H1 (cell line): ENCODE measurements around the gene FSTL4. TPM values are rescaled to one million over a fixed set of nuclear protein-coding genes. Genes with fewer than 3 reads are reported as not detected.

Experiments used
- CTCF ChIA-PET: fragments of 300-600 bp; sonication (Branson Sonifier 250); formaldehyde crosslinking; loops from one replicate; lab custom pipeline; 2021; ENCODE audit not compliant: partially characterized antibody; lab: Charles Lee
- POLR2A ChIA-PET: fragments of 300-600 bp; sonication (Branson Sonifier 250); formaldehyde crosslinking; loops from one replicate; lab custom pipeline; 2021; ENCODE audit warnings: inconsistent platforms; ENCODE audit not compliant: partially characterized antibody; lab: Charles Lee
- DNase-seq, 2 experiments: peaks; one replicate each; pipeline versions ENCODE4 v3.0.0 to v3.0.0-alpha.2; 2010 to 2022; ENCODE audit warnings: low spot score in 2 of 2, low read depth in 1 of 2, mixed read lengths in 1 of 2
- FAIRE-seq: peaks from 2 replicates; lab custom pipeline; 2011; peaks lifted over from hg19 to GRCh38; lab: Jason Lieb, UNC
- H2AFZ ChIP-seq: 2 replicates; pipeline ENCODE4 v1.8.1; 2012; ENCODE audit warnings: low read length, inconsistent platforms
- H2AK5ac ChIP-seq: 2 replicates; pipeline ENCODE4 v1.6.1; 2013; ENCODE audit warnings: low read depth, low read length
- H2BK120ac ChIP-seq: replicated peaks from 2 replicates; pipeline ENCODE3; 2013; ENCODE audit warnings: low read depth, low read length, inconsistent platforms
- H2BK12ac ChIP-seq: 2 replicates; pipeline ENCODE4 v1.6.1; 2013; ENCODE audit warnings: low read depth, low read length
- H2BK15ac ChIP-seq: 2 replicates; pipeline ENCODE4 v1.6.1; 2013; ENCODE audit warnings: low read length
- H2BK20ac ChIP-seq: 2 replicates; pipeline ENCODE4 v1.6.1; 2013; ENCODE audit warnings: low read length
- H2BK5ac ChIP-seq: 2 replicates; pipeline ENCODE4 v1.6.1; 2013; ENCODE audit warnings: low read depth, low read length
- H3K14ac ChIP-seq: 2 replicates; pipeline ENCODE4 v1.6.1; 2013; ENCODE audit warnings: inconsistent platforms; ENCODE audit not compliant: insufficient read length
- H3K18ac ChIP-seq: 2 replicates; pipeline ENCODE4 v1.6.1; 2013; ENCODE audit warnings: low read length; ENCODE audit errors: extremely low read depth
- H3K23ac ChIP-seq: 2 replicates; pipeline ENCODE4 v1.6.1; 2013; ENCODE audit warnings: inconsistent platforms; ENCODE audit not compliant: insufficient read length
- H3K23me2 ChIP-seq: 2 replicates; pipeline ENCODE4 v1.6.1; 2013; ENCODE audit warnings: low read depth, low read length
- H3K27ac ChIP-seq: 2 replicates; pipeline ENCODE4 v1.6.1; 2011; ENCODE audit warnings: low read depth, low read length, inconsistent platforms
- H3K27me3 ChIP-seq, 4 experiments: replicated peaks in 1 of 4; 1 replicate in 1 of 4; 2 replicates in 3 of 4; pipeline versions ENCODE4 v1.6.1 to v1.8.1; 2011 to 2013; ENCODE audit warnings: low read length in 3 of 4, mild to moderate bottlenecking in 3 of 4, inconsistent platforms in 2 of 4, mixed read lengths in 2 of 4, moderate library complexity in 1 of 4; ENCODE audit not compliant: control insufficient read depth in 3 of 4, insufficient read depth in 3 of 4; ENCODE audit errors: extremely low read depth in 1 of 4
- H3K36me3 ChIP-seq, 4 experiments: 2 replicates each; pipeline versions ENCODE4 v1.6.1 to v1.8.1; 2011 to 2013; ENCODE audit warnings: mild to moderate bottlenecking in 4 of 4, low read length in 3 of 4, moderate library complexity in 2 of 4, control low read depth in 1 of 4, inconsistent platforms in 1 of 4; ENCODE audit not compliant: insufficient read depth in 4 of 4, control insufficient read depth in 2 of 4
- H3K4ac ChIP-seq: replicated peaks from 2 replicates; pipeline ENCODE3; 2013; ENCODE audit warnings: low read length, low read depth, mixed read lengths, inconsistent platforms; ENCODE audit not compliant: insufficient read length
- H3K4me1 ChIP-seq, 4 experiments: replicated peaks in 1 of 4; 1 replicate in 1 of 4; 2 replicates in 3 of 4; pipeline versions ENCODE4 v1.6.1 to v1.8.1; 2011 to 2013; ENCODE audit warnings: low read length in 3 of 4, inconsistent platforms in 2 of 4, mixed read lengths in 1 of 4; ENCODE audit not compliant: insufficient read depth in 4 of 4, control insufficient read depth in 3 of 4
- H3K4me2 ChIP-seq, 2 experiments: 2 replicates each; pipeline versions ENCODE4 v1.6.1 to v1.8.1; 2011 to 2013; ENCODE audit warnings: low read depth in 2 of 2, low read length in 2 of 2, control low read depth in 1 of 2, inconsistent platforms in 1 of 2, mild to moderate bottlenecking in 1 of 2; ENCODE audit not compliant: insufficient read depth in 1 of 2
- H3K4me3 ChIP-seq, 4 experiments: fragments of 200-600, 300-600 bp in 1 of 4; sonication (generic), shearing (Covaris generic), sonication (Bioruptor Twin) in 1 of 4; 2 replicates each; pipeline versions ENCODE4 v1.5.1 to v1.8.1; 2011 to 2016; ENCODE audit warnings: low read length in 4 of 4, low read depth in 3 of 4, control low read depth in 2 of 4, inconsistent platforms in 2 of 4, mild to moderate bottlenecking in 2 of 4, mixed read lengths in 1 of 4, moderate library complexity in 1 of 4; ENCODE audit not compliant: insufficient read depth in 2 of 4; ENCODE audit errors: extremely low read depth in 1 of 4
- H3K56ac ChIP-seq: replicated peaks from 2 replicates; pipeline ENCODE3; 2013; ENCODE audit warnings: low read depth, mild to moderate bottlenecking, mixed read lengths, low read length, inconsistent platforms; ENCODE audit not compliant: insufficient read length
- H3K79me1 ChIP-seq: 2 replicates; pipeline ENCODE4 v1.6.1; 2013; ENCODE audit warnings: low read depth, low read length, control low read depth
- H3K79me2 ChIP-seq, 2 experiments: 2 replicates each; pipeline versions ENCODE4 v1.6.1 to v1.8.1; 2012 to 2013; ENCODE audit warnings: low read length in 2 of 2, mild to moderate bottlenecking in 2 of 2, inconsistent platforms in 1 of 2; ENCODE audit not compliant: insufficient read depth in 2 of 2, control insufficient read depth in 1 of 2
- H3K9ac ChIP-seq, 4 experiments: replicated peaks in 1 of 4; 1 replicate in 1 of 4; 2 replicates in 3 of 4; pipeline versions ENCODE4 v1.6.1 to v1.8.1; 2011 to 2013; ENCODE audit warnings: low read depth in 3 of 4, low read length in 3 of 4, control low read depth in 2 of 4, mild to moderate bottlenecking in 2 of 4, moderate library complexity in 2 of 4, inconsistent platforms in 1 of 4; ENCODE audit errors: extremely low read depth in 1 of 4
- H3K9me3 ChIP-seq, 2 experiments: 2 replicates each; pipeline versions ENCODE4 v1.6.1 to v1.8.1; 2012 to 2013; ENCODE audit warnings: mild to moderate bottlenecking in 2 of 2, moderate library complexity in 2 of 2, control low read depth in 1 of 2, inconsistent platforms in 1 of 2, low read depth in 1 of 2, low read length in 1 of 2, mixed read lengths in 1 of 2; ENCODE audit not compliant: insufficient read depth in 2 of 2
- H4K20me1 ChIP-seq, 2 experiments: replicated peaks in 1 of 2; 2 replicates each; pipeline versions ENCODE3 to v1.8.1; 2011 to 2013; ENCODE audit warnings: inconsistent platforms in 2 of 2, low read length in 2 of 2, mild to moderate bottlenecking in 1 of 2; ENCODE audit not compliant: insufficient read depth in 2 of 2, control insufficient read depth in 1 of 2
- H4K5ac ChIP-seq: 2 replicates; pipeline ENCODE4 v1.6.1; 2013; ENCODE audit warnings: low read length, low read depth, mixed read lengths, inconsistent platforms; ENCODE audit not compliant: insufficient read length
- H4K8ac ChIP-seq: 2 replicates; pipeline ENCODE4 v1.8.0; 2013; ENCODE audit warnings: mild to moderate bottlenecking, moderate library complexity, low read length, inconsistent platforms; ENCODE audit not compliant: insufficient read depth; ENCODE audit errors: extremely low read depth
- H4K91ac ChIP-seq: replicated peaks from 2 replicates; pipeline ENCODE3; 2013; ENCODE audit warnings: low read length, mixed read lengths, inconsistent platforms; ENCODE audit not compliant: insufficient read length
- ASH2L ChIP-seq: fragments of 200-600, 300-600 bp; sonication (generic); IDR thresholded peaks from one replicate; pipeline ENCODE4 v1.7.1; 2017; ENCODE audit warnings: low read length
- BACH1 ChIP-seq: IDR thresholded peaks from 2 replicates; pipeline ENCODE4 v1.6.1; 2012; ENCODE audit warnings: low read length, improper control_type of control experiment
- BCL11A ChIP-seq, 2 experiments: IDR thresholded peaks; one replicate each; pipeline ENCODE4 v1.6.1; 2011; ENCODE audit warnings: low read depth in 2 of 2, low read length in 2 of 2, mild to moderate bottlenecking in 2 of 2
- CHD2 ChIP-seq: IDR thresholded peaks from 2 replicates; pipeline ENCODE4 v1.6.1; 2012; ENCODE audit warnings: low read length, improper control_type of control experiment
- GTF2F1 ChIP-seq: IDR thresholded peaks from 2 replicates; pipeline ENCODE4 v1.6.1; 2012; ENCODE audit warnings: low read depth, low read length, improper control_type of control experiment, borderline replicate concordance
- JUND ChIP-seq: IDR thresholded peaks from 2 replicates; pipeline ENCODE4 v1.6.1; 2011; ENCODE audit warnings: mild to moderate bottlenecking, improper control_type of control experiment, low read length
- KDM1A ChIP-seq: fragments of 200-600, 300-600 bp; sonication (generic); IDR thresholded peaks from 2 replicates; pipeline ENCODE4 v1.7.1; 2016; ENCODE audit warnings: mild to moderate bottlenecking, low read length, borderline replicate concordance
- KDM4A ChIP-seq: IDR thresholded peaks from one replicate; pipeline ENCODE4 v1.7.1; 2012; ENCODE audit warnings: low read depth, mild to moderate bottlenecking, moderate library complexity, low read length, inconsistent platforms; ENCODE audit not compliant: severe bottlenecking
- RBBP5 ChIP-seq: IDR thresholded peaks from 2 replicates; pipeline ENCODE4 v1.7.1; 2012; ENCODE audit warnings: low read depth, mild to moderate bottlenecking, inconsistent platforms, low read length, moderate library complexity, borderline replicate concordance
- YY1 ChIP-seq: IDR thresholded peaks from 2 replicates; pipeline ENCODE4 v1.6.1; 2011; ENCODE audit warnings: low read depth, mild to moderate bottlenecking, low read length
- WGBS, 2 experiments: shearing (Covaris generic) in 1 of 2; methylation state at CpG; one replicate each; pipeline versions ENCODE4 v1.1.6 to v1.1.7; 2013 to 2015; ENCODE audit warnings: low lambda C conversion rate in 2 of 2, mixed read lengths in 2 of 2, inconsistent platforms in 1 of 2, low coverage in 1 of 2, missing lambda C conversion rate in 1 of 2; ENCODE audit not compliant: insufficient replicate concordance in 2 of 2, insufficient coverage in 1 of 2, insufficient read length in 1 of 2; ENCODE audit errors: extremely low coverage in 1 of 2, missing lambda C conversion rate in 1 of 2; 5-methylcytosine and 5-hydroxymethylcytosine counted together
- polyA plus RNA-seq, 7 experiments: library from polyadenylated mRNA; depleted of rRNA in 3 of 7; stranded (reverse) in 5 of 7; unstranded in 2 of 7; fragments of >200 nt in 5 of 7; fragments of 200-250 nt in 2 of 7; gene quantifications; 1 replicate in 5 of 7; 2 replicates in 1 of 7; 4 replicates in 1 of 7; pipeline versions ENCODE4 v1.2.1 to v1.2.3, GENCODE V29; 2011 to 2013; ENCODE audit warnings: missing spikeins in 2 of 7, mixed read lengths in 2 of 7
- total RNA-seq: library from RNA; stranded (reverse); fragmentation: NEBNext Ultra II Directional; extraction: Animal tissue kit (Norgen Biotek cat#: 25700); gene quantifications from 2 replicates; pipeline ENCODE4 v1.2.1, GENCODE V29; 2021
- TF ChIP-seq, protein P1 (sequence below): IDR thresholded peaks from 2 replicates; pipeline ENCODE4 v1.6.1; 2011; ENCODE audit warnings: low read depth, mild to moderate bottlenecking, low read length; ENCODE audit not compliant: insufficient read depth

Gene FSTL4
- total and polyA plus RNA-seq, 2 of the 8 experiments (the other 6 are each of a cell fraction or from before 2014, with no cell fraction given) = 3.1 to 4.1 TPM

- Histone ChIP-seq H2AK5ac (no peak overlapping the region), H3K18ac (no peak overlapping the region), H3K23me2 (no peaks in the 10 kb centered on the region), H2BK5ac (no peak overlapping the region), H3K4ac (no peak overlapping the region), H3K4me2 (no peak overlapping the region), H3K27ac (no peak overlapping the region), H3K14ac (no peak overlapping the region), H3K4me3 (no peak overlapping the region), H3K79me1 (no peaks in the 10 kb centered on the region), H3K9ac (no peak overlapping the region), H4K5ac (no peak overlapping the region), H2AFZ (no peak overlapping the region), H3K79me2 (no peaks in the 10 kb centered on the region), H2BK20ac (no peak overlapping the region), H4K91ac (no peak overlapping the region), H3K9me3 (no peaks in the 10 kb centered on the region), H2BK120ac (no peak overlapping the region), H3K23ac (no peak overlapping the region), H3K56ac (no peak overlapping the region), H4K20me1 (no peaks in the 10 kb centered on the region), H4K8ac (no peak overlapping the region), H3K27me3 (no peaks in the 10 kb centered on the region), H3K4me1 (no peaks in the 10 kb centered on the region), H2BK12ac (no peak overlapping the region), H2BK15ac (no peak overlapping the region), H3K36me3 (no peaks in the 10 kb centered on the region)
- DNase-seq (no peak), FAIRE-seq (no peak)
- CTCF ChIA-PET = interaction anchor here (1.5 kb wide), 1 partner anchor 14 kb away, joined by 3 read pairs; no protein-coding TSS in a partner anchor
- POLR2A ChIA-PET = no interaction called here
- no peak for TF ChIP-seq ASH2L
- no peak for TF ChIP-seq KDM1A
- no peak for TF ChIP-seq KDM4A
- no peak for TF ChIP-seq BCL11A (IDR thresholded peaks at IDR 0.05; ENCODE audit: low read depth in 2 of 2, low read length in 2 of 2)
- TF ChIP-seq, protein P1, sequence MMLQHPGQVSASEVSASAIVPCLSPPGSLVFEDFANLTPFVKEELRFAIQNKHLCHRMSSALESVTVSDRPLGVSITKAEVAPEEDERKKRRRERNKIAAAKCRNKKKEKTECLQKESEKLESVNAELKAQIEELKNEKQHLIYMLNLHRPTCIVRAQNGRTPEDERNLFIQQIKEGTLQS = no peak
- no peak for TF ChIP-seq GTF2F1
- no peak for TF ChIP-seq JUND
- no peak for TF ChIP-seq RBBP5
- TF ChIP-seq CHD2 = no peak
- no peak for TF ChIP-seq BACH1
- no peak for TF ChIP-seq YY1
- 96% methylated on average over 4 of the region's 4 CpGs; no CpG with 5 or more reads in 1 of the 2 experiments for WGBS, 2 experiments
Measured at GRCh38 chr5:133205649-133206048, 406.7 kb downstream of the FSTL4 start.
